Measurements from ENCODE around the gene DNAH3. TPM values are rescaled to one million over a fixed set of nuclear protein-coding genes. Genes with fewer than 3 reads are reported as not detected.

DNAH3 gene
- total RNA-seq, 1 experiment from 2014 or later: 0.15 TPM

DNA sequence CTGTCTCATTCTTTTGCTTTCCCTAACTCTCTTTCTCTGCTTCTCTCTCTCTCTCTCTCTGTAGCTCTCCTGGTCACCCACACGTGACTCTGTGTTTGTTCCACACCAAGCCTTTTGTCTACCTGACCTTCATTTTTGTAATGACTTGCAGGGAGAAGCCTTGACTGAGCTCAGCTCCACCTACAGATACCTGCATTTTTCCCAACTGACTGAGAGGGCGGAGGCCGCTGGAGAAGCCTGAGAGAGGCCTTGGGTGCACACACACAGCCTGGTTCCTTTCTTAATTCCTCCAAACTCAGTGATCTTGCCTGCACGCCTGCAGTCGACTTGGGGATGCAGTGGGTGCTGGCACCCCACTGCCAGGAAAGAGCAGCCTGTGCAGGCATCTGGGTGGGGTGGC is 181.3 kb downstream of the DNAH3 start:
- CTCF ChIA-PET: no interaction called here
- intact Hi-C loops (cut with micrococcal nuclease): no loop called here
- POLR2A ChIA-PET: no interaction called here
- RAD21 ChIA-PET (ENCODE audit: low non-redundant PET in 1 of 2, low total read pairs in 2 of 2, uncharacterized antibody in 2 of 2, unreplicated experiment in 2 of 2): no interaction called here
- H3K27ac ChIP-seq (ENCODE audit: low read depth, low read length): no peak overlapping the region
- DNase-seq (ENCODE audit: low read depth, low spot score) (no peak), ATAC-seq (no peak)
- H3K36me3 ChIP-seq (ENCODE audit: control insufficient read depth in 1 of 2, insufficient read depth in 2 of 2, low read length in 2 of 2): no peaks in the 10 kb centered on the region
- H3K79me2 ChIP-seq (ENCODE audit: insufficient read depth, low read length): no peaks in the 10 kb centered on the region
- no peak overlapping the region for H3K4me2 ChIP-seq (ENCODE audit: low read length)
- no peaks in the 10 kb centered on the region for H4K20me1 ChIP-seq (ENCODE audit: insufficient read depth)
- peaks cover under 1 to 7% of the 10 kb centered on the region in 2 experiments; a peak in 2 of 4 replicates for H3K4me1 ChIP-seq (ENCODE audit: control insufficient read depth in 1 of 2, insufficient read depth in 2 of 2, low read length in 2 of 2)
- no peak overlapping the region for H3K9ac ChIP-seq (ENCODE audit: low read length)
- no peaks in the 10 kb centered on the region for H3K27me3 ChIP-seq (ENCODE audit: insufficient read depth, low read length)
- no peak for TF ChIP-seq FOSL1 (IDR thresholded peaks at IDR 0.05; ENCODE audit: low read depth)
- TF ChIP-seq POLR2AphosphoS5 (IDR thresholded peaks at IDR 0.05; ENCODE audit: low read depth, low read length): no peak
- TF ChIP-seq YY1 (IDR thresholded peaks at IDR 0.05; ENCODE audit: extremely low read depth, insufficient replicate concordance, low read depth, low read length): no peak
- no peak for TF ChIP-seq ELF1 (IDR thresholded peaks at IDR 0.05; ENCODE audit: borderline replicate concordance, low read depth)
- no peak for TF ChIP-seq ZNF274 (IDR thresholded peaks at IDR 0.05; ENCODE audit: low read depth, low read length)
- TF ChIP-seq, protein P1, sequence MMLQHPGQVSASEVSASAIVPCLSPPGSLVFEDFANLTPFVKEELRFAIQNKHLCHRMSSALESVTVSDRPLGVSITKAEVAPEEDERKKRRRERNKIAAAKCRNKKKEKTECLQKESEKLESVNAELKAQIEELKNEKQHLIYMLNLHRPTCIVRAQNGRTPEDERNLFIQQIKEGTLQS (IDR thresholded peaks at IDR 0.05): no peak
- no peak for TF ChIP-seq JUND (IDR thresholded peaks at IDR 0.05)
- TF ChIP-seq SIN3A (IDR thresholded peaks at IDR 0.05; ENCODE audit: low read depth): no peak
- TF ChIP-seq, protein P2, sequence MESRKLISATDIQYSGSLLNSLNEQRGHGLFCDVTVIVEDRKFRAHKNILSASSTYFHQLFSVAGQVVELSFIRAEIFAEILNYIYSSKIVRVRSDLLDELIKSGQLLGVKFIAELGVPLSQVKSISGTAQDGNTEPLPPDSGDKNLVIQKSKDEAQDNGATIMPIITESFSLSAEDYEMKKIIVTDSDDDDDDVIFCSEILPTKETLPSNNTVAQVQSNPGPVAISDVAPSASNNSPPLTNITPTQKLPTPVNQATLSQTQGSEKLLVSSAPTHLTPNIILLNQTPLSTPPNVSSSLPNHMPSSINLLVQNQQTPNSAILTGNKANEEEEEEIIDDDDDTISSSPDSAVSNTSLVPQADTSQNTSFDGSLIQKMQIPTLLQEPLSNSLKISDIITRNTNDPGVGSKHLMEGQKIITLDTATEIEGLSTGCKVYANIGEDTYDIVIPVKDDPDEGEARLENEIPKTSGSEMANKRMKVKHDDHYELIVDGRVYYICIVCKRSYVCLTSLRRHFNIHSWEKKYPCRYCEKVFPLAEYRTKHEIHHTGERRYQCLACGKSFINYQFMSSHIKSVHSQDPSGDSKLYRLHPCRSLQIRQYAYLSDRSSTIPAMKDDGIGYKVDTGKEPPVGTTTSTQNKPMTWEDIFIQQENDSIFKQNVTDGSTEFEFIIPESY (IDR thresholded peaks at IDR 0.05; ENCODE audit: extremely low read depth, insufficient replicate concordance, low read length): no peak
- no peaks in the 10 kb centered on the region for H3K9me3 ChIP-seq (ENCODE audit: control insufficient read depth in 1 of 2, insufficient read depth in 1 of 2, low read depth in 1 of 2, low read length in 2 of 2)
- no peak overlapping the region for H2AFZ ChIP-seq (ENCODE audit: low read depth, low read length, poor library complexity, severe bottlenecking)
- BruUV-seq (replicated peaks): no TSS peak
- H3K9me2 ChIP-seq (ENCODE audit: insufficient read depth): no peaks in the 10 kb centered on the region
- no peak overlapping the region for H3K4me3 ChIP-seq (replicated peaks in 1 of 2; ENCODE audit: low read depth in 1 of 2, low read length in 2 of 2)
